Osteoblast (primary cell): ENCODE measurements around the gene FAM227A. TPM values are rescaled to one million over a fixed set of nuclear protein-coding genes. Genes with fewer than 3 reads are reported as not detected.
"Not testable (repeated sequence)": the region's sequence is repeated elsewhere in the genome, so short reads cannot be mapped to it uniquely, and the experiment has no call there.

ENCODE experiments used
- DNase-seq: peaks from one replicate; pipeline ENCODE4 v3.0.0; 2011; ENCODE audit warnings: low spot score, mixed read lengths; ENCODE audit not compliant: insufficient read length; ENCODE audit errors: missing footprints
- H2AFZ ChIP-seq: 2 replicates; pipeline ENCODE4 v1.6.0; 2011; ENCODE audit warnings: mild to moderate bottlenecking, low read length
- H3K27ac ChIP-seq: 2 replicates; pipeline ENCODE4 v1.5.1; 2011; ENCODE audit warnings: mild to moderate bottlenecking, low read depth, low read length, moderate library complexity
- H3K27me3 ChIP-seq: 2 replicates; pipeline ENCODE4 v1.6.0; 2012; ENCODE audit warnings: mild to moderate bottlenecking, control low read depth, inconsistent platforms, low read length, moderate library complexity; ENCODE audit not compliant: insufficient read depth
- H3K36me3 ChIP-seq: 2 replicates; pipeline ENCODE4 v1.5.1; 2011; ENCODE audit warnings: mild to moderate bottlenecking, low read length, control low read depth, moderate library complexity; ENCODE audit not compliant: insufficient read depth
- H3K4me1 ChIP-seq: 2 replicates; pipeline ENCODE4 v1.5.1; 2011; ENCODE audit warnings: mild to moderate bottlenecking, low read length, control low read depth, moderate library complexity; ENCODE audit not compliant: insufficient read depth
- H3K4me2 ChIP-seq: 2 replicates; pipeline ENCODE4 v1.6.0; 2011; ENCODE audit warnings: mild to moderate bottlenecking, low read length; ENCODE audit not compliant: insufficient read depth
- H3K4me3 ChIP-seq: fragments of 200-600 bp; sonication (generic); 3 replicates; pipeline ENCODE4 v1.5.1; 2012; ENCODE audit warnings: mild to moderate bottlenecking, low read length, inconsistent platforms; ENCODE audit not compliant: insufficient read depth
- H3K79me2 ChIP-seq: 2 replicates; pipeline ENCODE4 v1.6.0; 2012; ENCODE audit warnings: mild to moderate bottlenecking, low read length, control low read depth, inconsistent platforms; ENCODE audit not compliant: insufficient read depth
- H3K9me3 ChIP-seq: 2 replicates; pipeline ENCODE4 v1.5.1; 2011; ENCODE audit warnings: low read depth, low read length, control low read depth
- H4K20me1 ChIP-seq: 2 replicates; pipeline ENCODE4 v1.6.0; 2012; ENCODE audit warnings: mild to moderate bottlenecking, low read length, control low read depth; ENCODE audit not compliant: insufficient read depth
- total RNA-seq: library from RNA; depleted of rRNA; stranded (reverse); fragments of >200 nt; gene quantifications from 2 replicates; pipeline ENCODE4 v1.2.3, GENCODE V29; 2012
- TF ChIP-seq, protein P1 (sequence below): IDR thresholded peaks from 2 replicates; pipeline ENCODE4 v1.5.1; 2011; ENCODE audit warnings: mild to moderate bottlenecking, low read depth, low read length, moderate library complexity; ENCODE audit errors: extremely low read depth

The FAM227A gene
- total RNA-seq, 1 donor: 3.3 TPM

DNA sequence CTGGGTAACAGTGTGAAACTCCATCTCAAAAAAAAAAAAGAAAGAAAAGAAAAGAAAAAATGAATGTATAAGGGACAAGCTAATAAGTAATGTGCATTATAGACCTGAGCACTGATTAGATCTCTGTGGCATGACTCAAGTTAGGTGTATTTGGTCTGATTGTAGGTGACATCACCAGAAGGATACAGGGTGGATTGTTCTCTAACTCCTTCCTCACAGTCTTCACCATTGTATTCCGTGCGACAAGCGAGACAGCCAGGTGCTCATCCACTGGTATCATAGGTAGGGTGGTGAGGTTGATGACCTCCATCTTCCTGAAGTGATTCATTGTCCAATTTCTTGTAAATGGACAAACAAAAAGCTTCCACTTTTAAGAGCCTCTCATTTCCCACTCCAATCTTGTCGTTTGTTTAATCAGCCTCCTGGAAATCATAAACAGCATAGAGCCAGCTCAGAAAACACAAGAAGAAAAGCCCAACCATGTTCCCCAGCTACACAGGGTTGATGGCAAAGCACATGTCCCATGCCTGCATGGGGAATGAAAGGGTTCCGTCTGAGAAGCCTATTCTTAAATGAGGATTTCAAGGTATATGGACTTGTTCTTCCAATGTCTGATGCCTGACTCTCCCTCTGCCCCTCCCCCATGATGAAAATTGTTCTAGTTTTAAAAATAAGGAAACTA is 6.2 kb downstream of the FAM227A start:
- H3K9me3 ChIP-seq: no peaks in the 10 kb centered on the region
- H2AFZ ChIP-seq: no peak overlapping the region
- DNase-seq: no peak
- H4K20me1 ChIP-seq: no peaks in the 10 kb centered on the region
- no peaks in the 10 kb centered on the region for H3K36me3 ChIP-seq
- H3K4me2 ChIP-seq: no peak overlapping the region
- H3K4me3 ChIP-seq: no peak overlapping the region
- TF ChIP-seq, protein P1, sequence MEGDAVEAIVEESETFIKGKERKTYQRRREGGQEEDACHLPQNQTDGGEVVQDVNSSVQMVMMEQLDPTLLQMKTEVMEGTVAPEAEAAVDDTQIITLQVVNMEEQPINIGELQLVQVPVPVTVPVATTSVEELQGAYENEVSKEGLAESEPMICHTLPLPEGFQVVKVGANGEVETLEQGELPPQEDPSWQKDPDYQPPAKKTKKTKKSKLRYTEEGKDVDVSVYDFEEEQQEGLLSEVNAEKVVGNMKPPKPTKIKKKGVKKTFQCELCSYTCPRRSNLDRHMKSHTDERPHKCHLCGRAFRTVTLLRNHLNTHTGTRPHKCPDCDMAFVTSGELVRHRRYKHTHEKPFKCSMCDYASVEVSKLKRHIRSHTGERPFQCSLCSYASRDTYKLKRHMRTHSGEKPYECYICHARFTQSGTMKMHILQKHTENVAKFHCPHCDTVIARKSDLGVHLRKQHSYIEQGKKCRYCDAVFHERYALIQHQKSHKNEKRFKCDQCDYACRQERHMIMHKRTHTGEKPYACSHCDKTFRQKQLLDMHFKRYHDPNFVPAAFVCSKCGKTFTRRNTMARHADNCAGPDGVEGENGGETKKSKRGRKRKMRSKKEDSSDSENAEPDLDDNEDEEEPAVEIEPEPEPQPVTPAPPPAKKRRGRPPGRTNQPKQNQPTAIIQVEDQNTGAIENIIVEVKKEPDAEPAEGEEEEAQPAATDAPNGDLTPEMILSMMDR: no peak
- no peak overlapping the region for H3K27ac ChIP-seq
- no peaks in the 10 kb centered on the region for H3K4me1 ChIP-seq
- no peaks in the 10 kb centered on the region for H3K79me2 ChIP-seq
- no peaks in the 10 kb centered on the region for H3K27me3 ChIP-seq

DNA sequence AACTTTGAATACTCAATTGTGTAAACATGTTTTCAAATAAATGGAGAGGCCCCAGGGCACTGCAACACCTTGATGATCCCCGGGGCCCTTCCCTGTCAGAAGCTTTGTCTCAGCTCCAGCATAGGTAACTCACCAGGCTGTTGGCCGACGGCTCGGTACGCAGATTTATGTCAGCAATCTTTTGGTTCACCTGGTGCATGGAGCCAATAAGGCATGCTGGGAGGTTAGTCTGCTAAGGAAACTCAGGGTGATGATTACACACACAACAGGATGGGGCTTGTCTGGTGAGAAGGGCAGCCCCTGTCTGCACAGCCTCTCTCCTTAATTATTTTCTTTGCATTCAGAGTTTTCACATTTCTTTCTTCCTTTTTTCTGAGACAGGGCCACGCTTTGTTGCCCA is 10.8 kb downstream of the FAM227A start:
- no peak overlapping the region for H3K27ac ChIP-seq
- H3K4me1 ChIP-seq: no peaks in the 10 kb centered on the region
- no peak for DNase-seq
- no peak overlapping the region for H3K4me3 ChIP-seq
- no peaks in the 10 kb centered on the region for H3K27me3 ChIP-seq
- no peak overlapping the region for H3K4me2 ChIP-seq
- H3K79me2 ChIP-seq: no peaks in the 10 kb centered on the region
- no peak overlapping the region for H2AFZ ChIP-seq
- H3K36me3 ChIP-seq: no peaks in the 10 kb centered on the region
- no peaks in the 10 kb centered on the region for H3K9me3 ChIP-seq
- H4K20me1 ChIP-seq: no peaks in the 10 kb centered on the region
- TF ChIP-seq, protein P1: no peak

DNA sequence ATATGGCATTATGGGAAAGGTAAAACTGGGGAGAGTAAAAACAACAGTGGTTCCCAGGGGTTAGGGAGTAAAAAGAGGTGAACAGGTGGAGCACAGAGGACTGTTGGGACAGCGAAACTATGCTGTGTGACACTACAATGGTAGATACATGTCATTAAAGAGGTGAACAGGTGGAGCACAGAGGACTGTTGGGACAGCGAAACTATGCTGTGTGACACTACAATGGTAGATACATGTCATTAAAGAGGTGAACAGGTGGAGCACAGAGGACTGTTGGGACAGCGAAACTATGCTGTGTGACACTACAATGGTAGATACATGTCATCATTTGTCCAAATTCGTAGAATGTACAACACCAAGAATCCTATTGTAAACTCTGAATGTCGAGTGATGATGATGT is 11.9 kb downstream of the FAM227A start:
- not testable (repeated sequence) for DNase-seq, H3K4me1 ChIP-seq, H3K27ac ChIP-seq, H3K79me2 ChIP-seq, H4K20me1 ChIP-seq, H3K36me3 ChIP-seq, H2AFZ ChIP-seq, H3K9me3 ChIP-seq, H3K27me3 ChIP-seq, H3K4me2 ChIP-seq, H3K4me3 ChIP-seq

DNA sequence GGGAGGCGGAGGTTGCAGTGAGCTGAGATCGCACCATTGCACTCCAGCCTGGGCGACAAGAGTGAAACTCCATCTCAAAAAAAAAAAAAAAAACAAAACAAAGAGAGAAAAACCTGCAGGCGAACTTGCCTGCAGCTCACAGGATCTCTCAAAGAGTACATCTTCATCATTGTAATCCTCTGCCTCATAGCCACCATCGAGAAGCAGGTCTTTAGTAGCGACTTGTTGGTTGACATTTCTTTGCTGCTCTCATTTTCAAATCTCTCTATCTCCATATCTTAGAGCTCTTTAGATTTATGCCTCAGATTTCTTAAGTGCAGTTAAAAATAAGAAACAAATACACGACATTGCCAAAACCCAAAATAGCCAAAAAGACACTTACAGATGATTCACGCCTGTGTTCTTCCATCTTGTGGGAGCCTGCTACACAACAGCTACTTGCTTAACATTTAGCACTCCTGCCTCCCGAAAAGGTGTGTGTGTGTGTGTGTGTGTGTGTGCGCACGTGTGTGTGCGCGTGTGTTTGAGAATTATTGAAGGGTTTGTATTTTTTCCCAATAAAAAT is 14.6 kb downstream of the FAM227A start:
- Histone ChIP-seq H3K27me3 (no peaks in the 10 kb centered on the region), H3K27ac (no peak overlapping the region), H3K79me2 (no peaks in the 10 kb centered on the region), H3K9me3 (no peaks in the 10 kb centered on the region), H3K4me2 (no peak overlapping the region), H3K4me3 (no peak overlapping the region), H2AFZ (no peak overlapping the region), H4K20me1 (no peaks in the 10 kb centered on the region), H3K4me1 (no peaks in the 10 kb centered on the region), H3K36me3 (no peaks in the 10 kb centered on the region)
- DNase-seq: no peak
- TF ChIP-seq, protein P1: no peak
